Chondrocyte (in vitro differentiated cells): Measurements from ENCODE around the gene CACNA1G. TPM values are rescaled to one million over a fixed set of nuclear protein-coding genes. Genes with fewer than 3 reads are reported as not detected.
A peak's percentile ranks its signal among the peaks of the same experiment; 100 is the strongest.

ENCODE experiments used
- DNase-seq: peaks from one replicate; pipeline ENCODE4 v3.0.0; 2021; ENCODE audit warnings: mixed read lengths, low spot score
- H3K27ac Mint-ChIP-seq: one replicate; pipeline ENCODE4 v1.8.0; 2021; ENCODE audit warnings: mild to moderate bottlenecking, moderate library complexity, mixed read lengths; ENCODE audit not compliant: unreplicated experiment
- H3K27me3 Mint-ChIP-seq: 2 replicates; pipeline ENCODE4 v1.8.0; 2021; ENCODE audit warnings: low read depth, mixed read lengths
- H3K36me3 Mint-ChIP-seq: 2 replicates; pipeline ENCODE4 v1.8.0; 2021; ENCODE audit warnings: low read depth, mixed read lengths
- H3K4me1 Mint-ChIP-seq: 2 replicates; pipeline ENCODE4 v1.8.0; 2021; ENCODE audit warnings: low read depth, mild to moderate bottlenecking, mixed read lengths
- H3K4me3 Mint-ChIP-seq: one replicate; pipeline ENCODE4 v1.8.0; 2021; ENCODE audit warnings: mild to moderate bottlenecking, moderate library complexity, mixed read lengths; ENCODE audit not compliant: unreplicated experiment
- H3K9me3 Mint-ChIP-seq: 2 replicates; pipeline ENCODE4 v1.8.0; 2021; ENCODE audit warnings: low read depth, mixed read lengths
- CTCF ChIP-seq: fragments of 200-600 bp; sonication (generic); IDR thresholded peaks from 2 replicates; pipeline ENCODE4 v1.5.0; 2021; ENCODE audit warnings: antibody characterized with exemption, mild to moderate bottlenecking, moderate library complexity
- total RNA-seq: library from RNA; stranded (reverse); gene quantifications from 3 replicates; pipeline ENCODE4 v1.2.1, GENCODE V29; 2021

CACNA1G gene
- total RNA-seq, 1 donor from 2014 or later, result 0.10 TPM

GRCh38 chr17:50546701-50547034, 13.8 kb upstream of the CACNA1G start:
- Mint-ChIP-seq H3K9me3 (no peaks in the 10 kb centered on the region), H3K36me3 (peaks cover 3% of the 10 kb centered on the region), H3K27me3 (peaks cover 2% of the 10 kb centered on the region), H3K4me3 (peak overlapping the region; percentile 77), H3K27ac (peak overlapping the region; percentile 20), H3K4me1 (peaks cover 18% of the 10 kb centered on the region)
- DNase-seq, result no peak
- TF ChIP-seq CTCF, result no peak

GRCh38 chr17:50547035-50547735, 13.3 kb upstream of the CACNA1G start, which contains the start of gene SPATA20:
TSS of gene SPATA20 (plus strand) at chr17:50547174. CDS start at chr17:50547209, 35 bp downstream.
- peak; percentile 98 for TF ChIP-seq CTCF
- H3K9me3 Mint-ChIP-seq, result no peaks in the 10 kb centered on the region
- peak; percentile 88 for DNase-seq
- peak within 1 kb of the TSS; percentile 77 for H3K4me3 Mint-ChIP-seq
- H3K27ac Mint-ChIP-seq, result peak within 1 kb of the TSS; percentile 22
- H3K36me3 Mint-ChIP-seq, result peaks cover 3% of the 10 kb centered on the region
- peaks cover 15% of the 10 kb centered on the region for H3K4me1 Mint-ChIP-seq
- H3K27me3 Mint-ChIP-seq, result peaks cover 2% of the 10 kb centered on the region

- Mint-ChIP-seq H3K27me3 (peaks cover 2% of the 10 kb centered on the region), H3K4me1 (peaks cover 10% of the 10 kb centered on the region), H3K9me3 (no peaks in the 10 kb centered on the region), H3K27ac (peak overlapping the region; percentile 22), H3K4me3 (peak overlapping the region; percentile 77), H3K36me3 (peaks cover 3% of the 10 kb centered on the region)
- TF ChIP-seq CTCF, result no peak
- no peak for DNase-seq
Observed at GRCh38 chr17:50547736-50548083, 12.8 kb upstream of the CACNA1G start.

GRCh38 chr17:50548831-50549230, 11.7 kb upstream of the CACNA1G start:
- Mint-ChIP-seq H3K27ac (no peak overlapping the region), H3K27me3 (peaks cover 2% of the 10 kb centered on the region), H3K36me3 (peaks cover 3% of the 10 kb centered on the region), H3K9me3 (no peaks in the 10 kb centered on the region), H3K4me1 (peaks cover 6% of the 10 kb centered on the region), H3K4me3 (no peak overlapping the region)
- TF ChIP-seq CTCF, result no peak
- no peak for DNase-seq

GRCh38 chr17:50549256-50549941, 11.1 kb upstream of the CACNA1G start:
- Mint-ChIP-seq H3K27me3 (peaks cover 2% of the 10 kb centered on the region), H3K27ac (no peak overlapping the region), H3K9me3 (no peaks in the 10 kb centered on the region), H3K36me3 (peaks cover 3% of the 10 kb centered on the region), H3K4me3 (no peak overlapping the region), H3K4me1 (peaks cover 6% of the 10 kb centered on the region)
- TF ChIP-seq CTCF, result no peak
- no peak for DNase-seq
